B cell (primary cell): ENCODE measurements around the gene PRTN3. TPM values are rescaled to one million over a fixed set of nuclear protein-coding genes. Genes with fewer than 3 reads are reported as not detected.

Experiments used
- ATAC-seq: fragments of 200-7000 bp; cut with Tn5 transposase; one replicate; pipeline ENCODE4 v1.10.0; 2021; ENCODE audit warnings: low read depth, mild to moderate bottlenecking, moderate number of reproducible peaks, moderate library complexity
- CTCF ChIA-PET: fragments of 350-600 bp; sonication (Branson Sonifier 250); formaldehyde crosslinking; loops from one replicate; lab custom pipeline; 2021; ENCODE audit warnings: antibody characterized with exemption, inconsistent platforms; lab: Charles Lee
- POLR2A ChIA-PET: fragments of 350-600 bp; sonication (Branson Sonifier 250); formaldehyde crosslinking; loops from one replicate; lab custom pipeline; 2021; ENCODE audit warnings: antibody characterized with exemption; lab: Charles Lee
- DNase-seq: peaks from one replicate; pipeline ENCODE4 v3.0.0; 2013
- H2AFZ ChIP-seq: 2 replicates; pipeline ENCODE4 v1.6.1; 2012; ENCODE audit warnings: mild to moderate bottlenecking, low read depth, low read length; ENCODE audit not compliant: insufficient read depth, poor library complexity, severe bottlenecking
- H3K27ac ChIP-seq, 2 donors: 1 replicate in 1 of 2; 2 replicates in 1 of 2; pipeline ENCODE4 v1.5.1; 2012 to 2013; ENCODE audit warnings: low read length in 2 of 2, mild to moderate bottlenecking in 2 of 2, moderate library complexity in 1 of 2
- H3K27me3 ChIP-seq, 4 experiments: fragments of 200-600 bp in 1 of 4; sonication (generic) in 1 of 4; replicated peaks in 1 of 4; 1 replicate in 2 of 4; 2 replicates in 2 of 4; pipeline versions ENCODE4 v1.6.1 to v1.7.0; 2013 to 2016; ENCODE audit warnings: low read length in 3 of 4, mild to moderate bottlenecking in 2 of 4, mixed read lengths in 1 of 4, moderate library complexity in 1 of 4; ENCODE audit not compliant: insufficient read depth in 4 of 4, control insufficient read depth in 3 of 4; ENCODE audit errors: control extremely low read depth in 1 of 4
- H3K36me3 ChIP-seq, 2 experiments: replicated peaks in 1 of 2; 1 replicate in 1 of 2; 2 replicates in 1 of 2; pipeline versions ENCODE4 v1.6.1 to v1.7.1; 2013; ENCODE audit warnings: low read length in 1 of 2; ENCODE audit not compliant: insufficient read depth in 2 of 2, control insufficient read depth in 1 of 2; ENCODE audit errors: control extremely low read depth in 1 of 2, extremely low read depth in 1 of 2
- H3K4me1 ChIP-seq, 2 donors: fragments of 200-600 bp in 1 of 2; sonication (generic) in 1 of 2; 1 replicate in 1 of 2; 2 replicates in 1 of 2; pipeline versions ENCODE4 v1.5.1 to v1.6.1; 2013 to 2017; ENCODE audit warnings: low read length in 2 of 2; ENCODE audit not compliant: control insufficient read depth in 2 of 2, insufficient read depth in 2 of 2
- H3K4me2 ChIP-seq: replicated peaks from 2 replicates; pipeline ENCODE3; 2012; ENCODE audit warnings: mild to moderate bottlenecking, low read depth, low read length; ENCODE audit not compliant: poor library complexity, severe bottlenecking
- H3K4me3 ChIP-seq, 5 experiments: fragments of 200-600 bp in 1 of 5; sonication (generic) in 1 of 5; 1 replicate in 3 of 5; 2 replicates in 2 of 5; pipeline versions ENCODE4 v1.5.1 to v1.7.0; 2011 to 2016; ENCODE audit warnings: low read length in 4 of 5, mild to moderate bottlenecking in 4 of 5, low read depth in 2 of 5, control low read depth in 1 of 5, moderate library complexity in 1 of 5; ENCODE audit not compliant: insufficient read depth in 1 of 5; ENCODE audit errors: control extremely low read depth in 1 of 5, extremely low read depth in 1 of 5
- H3K79me2 ChIP-seq: fragments of 200-600 bp; sonication (generic); one replicate; pipeline ENCODE4 v1.6.0; 2016; ENCODE audit warnings: low read length; ENCODE audit not compliant: control insufficient read depth, insufficient read depth
- H3K9ac ChIP-seq: fragments of 200-600 bp; sonication (generic); 2 replicates; pipeline ENCODE4 v1.6.1; 2017; ENCODE audit warnings: mild to moderate bottlenecking, low read length, moderate library complexity
- H3K9me3 ChIP-seq, 3 donors: one replicate each; pipeline versions ENCODE4 v1.6.1 to v1.7.1; 2013; ENCODE audit warnings: low read length in 2 of 3; ENCODE audit not compliant: control insufficient read depth in 2 of 3, insufficient read depth in 1 of 3; ENCODE audit errors: control extremely low read depth in 1 of 3
- H4K20me1 ChIP-seq: 2 replicates; pipeline ENCODE4 v1.6.0; 2012; ENCODE audit warnings: mild to moderate bottlenecking, low read length; ENCODE audit not compliant: insufficient read depth, control insufficient read depth, poor library complexity, severe bottlenecking
- H3K27ac Mint-ChIP-seq: one replicate; pipeline ENCODE4 v1.8.0; 2021; ENCODE audit warnings: mixed read lengths
- H3K27me3 Mint-ChIP-seq: one replicate; pipeline ENCODE4 v1.8.0; 2021; ENCODE audit warnings: mixed read lengths
- H3K4me1 Mint-ChIP-seq: one replicate; pipeline ENCODE4 v1.8.0; 2021; ENCODE audit warnings: mixed read lengths
- H3K4me3 Mint-ChIP-seq: one replicate; pipeline ENCODE4 v1.8.0; 2021; ENCODE audit warnings: mixed read lengths
- H3K9me3 Mint-ChIP-seq: one replicate; pipeline ENCODE4 v1.8.0; 2022; ENCODE audit warnings: mixed read lengths; ENCODE audit not compliant: insufficient read depth
- CTCF ChIP-seq: fragments of 200-600 bp; IDR thresholded peaks from one replicate; pipeline ENCODE4 v1.8.0; 2022; ENCODE audit warnings: antibody characterized with exemption, mild to moderate bottlenecking
- EZH2 ChIP-seq: IDR thresholded peaks from 2 replicates; pipeline ENCODE4 v1.6.1; 2012; ENCODE audit warnings: borderline replicate concordance, low read depth, mild to moderate bottlenecking, moderate library complexity, low read length; ENCODE audit not compliant: insufficient read depth, poor library complexity, severe bottlenecking
- WGBS: methylation state at CpG from one replicate; pipeline ENCODE4 v1.1.5; 2013; ENCODE audit warnings: missing lambda C conversion rate; ENCODE audit not compliant: insufficient coverage; 5-methylcytosine and 5-hydroxymethylcytosine counted together
- intact Hi-C: fragments of 100-400 bp; cut with micrococcal nuclease; formaldehyde crosslinking; loops from one replicate; pipeline ENCODE4 v1.10.0; 2022
- polyA plus RNA-seq: library from polyadenylated mRNA; depleted of rRNA; stranded (reverse); fragments of >200 nt; gene quantifications from 2 replicates; pipeline ENCODE4 v1.2.3, GENCODE V29; 2012
- total RNA-seq, 2 donors: library from RNA; stranded (reverse); fragments of 120-200 nt in 1 of 2; gene quantifications; 1 replicate in 1 of 2; 2 replicates in 1 of 2; pipeline versions ENCODE4 v1.2.3 to v1.2.4, GENCODE V29; 2013 to 2022

The PRTN3 gene
- total and polyA plus RNA-seq, 2 donors (not counting 1 experiment from before 2014, with no cell fraction given), result not detected

GRCh38 chr19:889662-890295 is 49.0 kb downstream of the PRTN3 start:
- H3K4me1 Mint-ChIP-seq, result peaks cover 14% of the 10 kb centered on the region
- H3K4me3 Mint-ChIP-seq, result peak overlapping the region; percentile 66
- Histone ChIP-seq H3K4me3 (no peak overlapping the region), H3K27me3 (no peaks in the 10 kb centered on the region), H3K79me2 (peaks cover 44% of the 10 kb centered on the region), H3K36me3 (peaks cover 0 to 40% of the 10 kb centered on the region in 2 experiments), H3K9me3 (no peaks in the 10 kb centered on the region), H3K4me1 (peaks cover 5 to 38% of the 10 kb centered on the region in 2 donors), H4K20me1 (peaks cover 26% of the 10 kb centered on the region), H3K9ac (no peak overlapping the region), H3K4me2 (no peak overlapping the region), H3K27ac (no peak overlapping the region), H2AFZ (no peak overlapping the region)
- no peaks in the 10 kb centered on the region for H3K9me3 Mint-ChIP-seq
- TF ChIP-seq EZH2 (no peak), CTCF (no peak)
- H3K27me3 Mint-ChIP-seq, result no peaks in the 10 kb centered on the region
- intact Hi-C loops, result no loop called here
- ChIA-PET POLR2A (no interaction called here), CTCF (no interaction called here)
- DNase-seq (no peak), ATAC-seq (no peak)
- 96% methylated on average over 26 of the region's 26 CpGs for WGBS
- H3K27ac Mint-ChIP-seq, result peak overlapping the region; percentile 56

- no peak for DNase-seq
- Histone ChIP-seq H3K36me3 (peaks cover 0 to 31% of the 10 kb centered on the region in 2 experiments), H3K9ac (no peak overlapping the region), H3K4me2 (no peak overlapping the region), H4K20me1 (peaks cover 24% of the 10 kb centered on the region), H3K79me2 (peaks cover 35% of the 10 kb centered on the region), H2AFZ (no peak overlapping the region), H3K9me3 (no peaks in the 10 kb centered on the region), H3K4me3 (no peak overlapping the region), H3K27me3 (no peaks in the 10 kb centered on the region), H3K4me1 (peaks cover 5 to 38% of the 10 kb centered on the region in 2 donors), H3K27ac (no peak overlapping the region)
- H3K4me1 Mint-ChIP-seq, result peaks cover 17% of the 10 kb centered on the region
- CTCF ChIA-PET, result no interaction called here
- peak overlapping the region; percentile 59 for H3K27ac Mint-ChIP-seq
- over 99% methylated on average over 17 of the region's 18 CpGs for WGBS
- H3K9me3 Mint-ChIP-seq, result no peaks in the 10 kb centered on the region
- POLR2A ChIA-PET, result interaction anchor here (0.6 kb wide), 1 partner anchor 15 kb away, joined by 4 read pairs; no protein-coding TSS in a partner anchor
- TF ChIP-seq EZH2 (no peak), CTCF (no peak)
- H3K27me3 Mint-ChIP-seq, result no peaks in the 10 kb centered on the region
- peak overlapping the region; percentile 73 for H3K4me3 Mint-ChIP-seq
- intact Hi-C loops, result no loop called here
- no peak for ATAC-seq
These were observed 50.0 kb downstream of the PRTN3 start for GRCh38 chr19:890831-891230.
